GM20431 (cell line): ENCODE data around the gene SOX30.

Experiments used
- in situ Hi-C: fragments of 300-500 bp; cut with MseI, MboI; formaldehyde crosslinking; loops from one replicate; pipeline ENCODE4 v1.15.0; 2020; ENCODE audit warnings: low sequenced_read_pairs; ENCODE audit not compliant: unreplicated experiment

Gene SOX30

DNA sequence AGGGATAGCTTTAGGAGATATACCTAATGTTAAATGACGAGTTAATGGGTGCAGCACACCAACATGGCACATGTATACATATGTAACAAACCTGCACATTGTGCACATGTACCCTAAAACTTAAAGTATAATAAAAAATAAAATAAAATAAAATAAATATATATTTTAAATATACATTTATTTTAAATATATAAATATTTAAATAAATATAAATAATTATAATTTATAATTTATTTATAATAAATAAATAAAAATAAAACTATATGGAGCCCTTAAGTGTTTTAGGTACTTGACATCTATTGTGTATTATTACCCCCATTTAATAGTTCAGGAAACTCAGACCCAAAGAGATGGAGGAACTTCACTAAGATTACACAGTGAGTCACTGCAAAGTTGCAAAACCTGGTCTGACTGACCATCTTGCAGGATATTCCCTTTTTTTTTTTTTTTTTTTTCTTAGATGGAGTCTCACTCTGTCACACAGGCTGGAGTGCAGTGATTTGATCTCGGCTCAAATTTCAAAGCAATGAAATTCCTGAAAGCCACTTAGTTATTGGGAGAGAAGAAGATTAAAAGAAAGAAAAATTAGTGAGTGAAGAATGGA is 13.3 kb upstream of the SOX30 start:
- in situ Hi-C loops: no loop called here

DNA sequence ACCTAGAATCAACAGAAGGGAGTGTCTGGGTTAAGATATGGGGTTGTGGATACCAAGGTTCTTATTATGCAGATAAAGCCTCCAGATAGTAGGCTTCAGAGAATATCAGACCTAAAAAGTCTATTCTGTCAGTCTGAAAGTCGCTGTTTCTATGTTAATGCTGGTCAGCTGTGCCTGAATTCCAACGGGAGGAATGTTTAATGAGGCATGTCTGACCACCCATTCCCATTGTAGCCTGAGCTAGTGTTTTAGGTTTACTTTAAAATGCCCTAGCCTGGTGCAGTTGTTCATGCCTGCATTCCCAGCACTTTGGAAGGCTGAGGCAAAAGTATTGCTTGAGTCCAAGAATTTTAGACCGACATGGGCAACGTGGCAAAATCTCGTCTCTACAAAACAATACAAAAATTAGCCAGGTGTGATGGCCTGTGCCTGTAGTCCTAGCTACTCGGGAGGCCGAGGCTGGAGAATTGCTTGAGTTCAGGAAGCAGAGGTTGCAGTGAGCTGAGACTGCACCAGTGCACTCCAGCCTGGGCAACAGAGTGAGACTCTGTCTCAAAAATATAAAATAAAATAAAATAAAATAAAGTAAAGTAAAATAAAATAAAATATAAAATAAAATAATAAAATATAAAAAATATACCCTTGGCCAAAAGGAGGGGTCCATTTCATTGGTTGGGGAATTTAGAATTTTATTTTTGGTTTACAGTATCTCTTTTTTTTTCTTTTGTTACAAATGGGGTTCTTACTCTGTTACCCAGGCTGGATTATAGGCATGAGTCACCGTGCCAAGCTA is 7.8 kb upstream of the SOX30 start:
- in situ Hi-C loops: no loop called here

DNA sequence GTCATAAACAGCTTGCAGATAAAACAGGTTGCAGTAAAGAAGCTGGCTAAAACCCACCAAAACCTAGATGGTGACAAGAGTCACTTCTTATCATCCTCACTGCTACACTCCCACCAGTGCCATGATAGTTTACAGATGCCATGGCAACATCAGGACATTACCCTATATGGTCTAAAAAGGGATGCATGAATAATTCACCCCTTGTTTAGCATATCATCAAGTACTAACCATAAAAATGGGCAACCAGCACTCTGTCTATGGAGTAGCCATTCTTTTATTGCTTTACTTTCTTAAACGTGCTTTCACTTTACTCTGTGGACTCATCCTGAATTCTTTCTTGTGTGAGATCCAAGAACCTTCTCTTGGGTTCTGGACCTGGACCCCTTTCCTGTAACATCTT is 6.7 kb upstream of the SOX30 start:
- in situ Hi-C loops: no loop called here

DNA sequence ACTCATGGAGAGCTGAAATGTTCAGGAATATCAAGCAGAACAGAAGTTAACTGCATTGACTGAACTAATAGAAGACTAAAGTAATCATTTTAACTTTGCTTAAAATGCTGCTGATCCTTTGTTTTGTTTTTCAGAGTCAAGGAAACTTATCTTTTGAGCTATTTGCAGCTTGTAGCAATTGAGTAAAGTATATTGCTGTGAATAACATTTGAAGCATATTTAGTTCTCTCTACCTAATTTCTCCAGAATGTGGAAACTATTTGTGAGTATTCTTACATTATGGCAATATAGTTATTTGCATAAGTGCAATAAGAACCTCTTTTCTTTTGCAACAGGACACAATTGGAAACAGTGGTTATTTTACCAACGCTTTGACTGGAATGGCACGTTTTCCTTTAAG is 5.3 kb upstream of the SOX30 start:
- in situ Hi-C loops: no loop called here

DNA sequence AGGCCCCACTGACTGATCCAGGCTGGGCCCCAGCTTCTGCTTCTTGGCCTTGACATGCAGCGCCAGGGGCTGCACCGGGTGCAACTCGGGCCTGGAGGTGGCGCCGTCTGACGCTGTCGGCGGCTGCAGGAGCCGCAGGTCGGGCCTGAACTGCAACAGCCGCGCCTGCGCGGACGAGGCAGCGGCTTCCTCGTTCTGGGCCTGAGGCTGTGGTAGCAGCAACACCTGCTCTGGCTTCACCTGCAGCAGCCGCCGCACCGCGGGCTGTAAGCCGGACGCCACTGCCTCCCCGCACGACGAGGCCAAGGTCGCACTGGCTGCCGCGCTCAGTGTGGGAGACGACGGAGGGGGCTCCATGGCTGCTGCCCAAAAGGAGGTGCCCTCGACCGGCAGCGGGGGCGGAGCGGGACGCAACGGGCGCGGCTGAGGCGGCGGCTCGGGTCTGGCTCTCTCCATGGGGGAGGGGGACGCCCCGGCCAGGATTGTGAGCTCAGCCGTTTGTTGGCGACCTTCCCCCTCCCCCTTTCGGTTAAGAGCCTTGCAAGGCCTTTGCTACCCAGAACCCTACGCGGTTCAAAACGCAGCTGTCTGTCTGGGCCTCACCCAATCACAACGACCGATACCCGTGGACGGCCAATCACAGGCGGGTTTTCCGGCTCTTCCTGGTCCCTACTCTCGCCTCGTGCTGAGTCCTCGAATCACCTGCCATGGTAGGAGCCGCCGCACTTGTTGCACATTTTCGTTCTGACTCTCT is 438 bp downstream of the SOX30 start:
- in situ Hi-C loops: no loop called here

DNA sequence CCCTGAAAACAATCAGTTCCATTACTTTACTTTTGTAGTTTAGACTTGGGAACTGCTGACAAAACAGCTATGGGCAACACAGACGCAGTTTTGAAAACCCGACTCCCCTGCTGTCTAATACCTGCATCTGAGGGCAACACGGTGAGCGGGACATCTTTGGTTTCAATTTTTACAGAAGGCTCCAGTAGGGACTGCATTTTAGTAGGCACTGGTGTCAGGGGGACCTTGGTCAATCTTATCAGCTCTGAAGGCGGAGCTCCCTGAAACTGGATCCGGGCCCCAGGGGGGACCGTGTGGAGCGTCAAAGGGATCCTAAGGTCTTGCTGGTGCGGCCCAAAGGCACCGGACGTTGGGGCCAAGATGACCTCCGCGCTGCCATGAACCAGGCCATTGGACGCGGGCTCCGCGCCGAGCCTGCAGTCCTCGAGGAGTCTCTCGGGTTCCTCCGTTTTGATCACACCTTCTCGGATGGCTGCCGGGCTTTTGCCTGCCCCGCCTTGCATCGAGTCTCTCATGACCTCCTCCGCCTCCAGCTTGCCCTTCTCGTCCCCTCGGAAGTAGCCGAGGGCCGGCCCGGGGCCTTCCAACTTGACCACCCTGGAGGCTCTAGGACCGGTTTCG is 1.1 kb downstream of the SOX30 start:
- in situ Hi-C loops: no loop called here

DNA sequence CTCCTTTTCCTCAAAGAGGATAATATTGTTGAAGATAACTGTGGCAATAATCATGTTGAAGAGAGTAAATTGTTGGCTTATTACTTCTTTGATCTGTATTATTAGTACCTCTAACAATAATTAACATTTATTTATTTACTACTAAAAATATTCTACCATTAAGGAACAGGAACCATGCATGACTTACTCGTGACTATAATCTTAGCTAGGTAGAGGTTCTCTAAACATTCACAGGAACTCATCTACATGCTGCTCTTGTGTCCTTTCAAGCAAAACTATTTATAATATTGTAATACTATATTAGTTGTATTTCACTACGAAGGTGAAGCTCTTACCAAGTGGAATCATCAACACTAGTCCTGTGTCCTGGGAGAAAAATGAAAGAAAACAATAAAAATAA is 3.1 kb downstream of the SOX30 start:
- in situ Hi-C loops: no loop called here

DNA sequence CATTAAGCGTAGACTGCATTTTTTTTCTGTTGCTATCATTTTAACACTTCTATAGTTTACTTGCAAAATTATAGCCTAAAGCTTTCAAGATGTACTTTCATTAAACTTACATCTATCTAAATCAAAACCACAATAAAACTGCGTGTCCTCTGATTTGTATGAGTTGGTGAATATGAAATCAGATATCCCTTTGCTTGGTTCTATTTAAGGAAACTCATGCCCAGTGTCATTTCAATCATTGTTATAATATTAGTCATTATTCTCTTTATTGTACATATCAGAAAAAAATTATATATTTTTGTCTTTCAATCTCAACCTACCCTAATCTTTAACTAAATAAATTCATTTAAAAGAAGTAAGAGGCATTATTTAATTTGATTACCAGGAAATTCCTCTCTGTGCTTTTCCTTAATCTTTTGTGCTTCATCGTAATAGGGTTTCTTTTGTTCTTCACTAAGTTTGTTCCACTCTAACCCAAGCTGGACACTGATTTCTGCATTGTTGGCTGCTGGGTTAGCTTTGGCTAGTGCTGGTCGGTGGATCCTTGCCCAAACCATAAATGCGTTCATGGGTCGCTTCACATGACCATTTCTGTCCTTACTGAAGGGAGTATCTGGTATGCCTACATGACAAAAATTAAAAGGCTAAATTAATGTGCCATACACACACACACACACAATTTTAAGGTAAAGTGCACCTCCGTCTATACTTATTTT is 3.8 kb downstream of the SOX30 start:
- in situ Hi-C loops: no loop called here

DNA sequence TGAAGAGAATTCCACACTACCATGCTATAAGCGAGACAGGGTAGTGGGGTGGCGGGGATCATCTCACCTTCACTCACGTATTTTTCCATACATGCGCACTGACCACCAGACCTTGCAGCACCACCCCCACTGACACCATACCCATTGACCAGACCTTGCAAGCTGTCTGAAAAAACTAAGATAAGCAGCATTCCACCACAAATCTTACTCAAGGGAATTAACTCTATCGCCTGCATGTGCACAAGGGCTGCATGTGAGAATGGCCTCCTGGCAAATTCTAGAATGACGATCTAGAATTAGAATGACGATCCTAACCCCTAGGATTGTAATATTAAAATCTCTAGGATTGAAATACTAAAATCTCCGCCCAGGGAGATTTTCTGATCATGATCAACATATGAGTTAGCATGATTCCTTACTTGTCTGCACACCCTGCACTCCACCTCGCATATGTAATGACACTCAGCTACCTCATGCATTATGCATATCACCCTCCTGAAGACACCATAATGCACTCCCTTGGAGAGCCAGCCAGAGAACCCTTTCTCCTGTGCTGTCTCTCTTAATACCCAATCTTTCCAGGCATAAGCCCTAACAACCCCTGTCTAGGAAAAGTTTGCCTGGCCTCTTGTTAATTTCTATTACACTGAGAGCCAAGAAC is 11.7 kb downstream of the SOX30 start:
- in situ Hi-C loops: no loop called here

DNA sequence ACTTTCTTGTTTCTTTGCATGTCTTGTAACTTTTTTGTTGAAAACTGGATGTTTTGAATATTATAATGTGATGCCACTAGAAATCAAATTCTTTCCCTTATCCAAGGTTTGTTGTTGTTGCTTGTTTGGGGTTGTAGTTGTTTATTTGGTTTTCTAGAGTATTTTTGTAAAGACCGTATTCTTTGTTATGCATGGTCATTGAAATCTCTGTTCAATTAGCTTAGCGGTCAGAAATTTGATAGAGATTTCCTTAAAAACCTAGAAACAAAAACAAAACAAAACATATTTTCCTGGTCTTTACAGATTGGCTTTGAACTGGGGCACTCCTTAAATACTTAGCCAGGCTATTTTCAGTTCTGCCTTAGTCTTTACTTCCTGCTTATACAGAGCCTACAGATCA is 21.9 kb downstream of the SOX30 start:
- in situ Hi-C loops: no loop called here

DNA sequence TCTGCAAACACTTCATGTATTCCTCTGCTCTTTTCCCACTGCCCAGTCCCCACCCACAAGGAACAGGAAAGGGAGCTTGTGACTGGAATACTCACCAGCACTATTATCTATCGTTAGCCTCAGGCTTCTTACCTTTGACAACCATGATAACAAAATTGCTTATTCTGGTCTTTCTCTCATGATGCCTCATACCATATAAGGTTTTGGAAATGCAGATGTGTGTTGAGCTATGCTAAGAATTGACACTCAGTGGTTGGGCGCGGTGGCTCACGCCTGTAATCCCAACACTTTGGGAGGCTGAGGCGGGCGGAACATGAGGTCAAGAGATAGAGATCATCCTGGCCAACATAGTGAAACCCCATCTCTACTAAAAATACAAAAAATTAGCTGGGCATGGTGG is 25.4 kb downstream of the SOX30 start:
- in situ Hi-C loops: no loop called here

DNA sequence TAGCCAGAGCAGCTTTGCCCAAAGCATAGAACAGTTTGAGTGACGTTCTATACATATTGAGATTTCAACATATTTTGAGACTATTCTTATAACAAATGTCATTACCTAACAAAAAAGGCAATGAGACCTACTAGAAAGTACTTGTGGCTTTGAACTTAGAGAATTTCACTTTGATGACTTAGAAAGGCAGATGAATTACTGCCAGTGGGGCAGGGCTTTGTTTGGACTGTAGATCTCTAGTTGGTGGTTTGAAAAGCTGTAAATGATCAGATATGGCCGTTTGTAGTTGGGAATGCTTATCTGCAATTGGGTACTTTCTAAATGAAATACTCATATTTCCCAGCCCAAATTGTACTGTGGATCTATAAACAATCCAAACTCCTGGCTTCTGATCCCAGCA is 28.1 kb downstream of the SOX30 start:
- in situ Hi-C loops: no loop called here

DNA sequence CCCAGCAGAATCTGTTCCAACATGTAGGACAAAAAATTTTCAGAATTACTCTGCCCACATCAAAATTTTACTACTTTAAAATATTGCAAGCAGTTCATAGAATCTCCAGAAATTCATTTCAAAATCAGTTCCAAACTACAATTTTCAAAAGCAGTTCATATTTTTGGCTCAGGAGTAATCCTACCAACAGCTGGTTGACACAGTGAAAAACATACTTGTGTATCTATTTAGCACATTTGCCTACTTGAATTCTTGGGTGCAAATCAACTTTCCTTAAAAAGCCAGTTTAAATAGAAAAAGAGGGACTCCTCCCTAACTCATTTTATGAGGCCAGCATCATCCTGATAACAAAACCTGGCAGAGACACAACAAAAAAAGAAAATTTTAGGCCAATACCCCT is 31.5 kb downstream of the SOX30 start:
- in situ Hi-C loops: no loop called here

DNA sequence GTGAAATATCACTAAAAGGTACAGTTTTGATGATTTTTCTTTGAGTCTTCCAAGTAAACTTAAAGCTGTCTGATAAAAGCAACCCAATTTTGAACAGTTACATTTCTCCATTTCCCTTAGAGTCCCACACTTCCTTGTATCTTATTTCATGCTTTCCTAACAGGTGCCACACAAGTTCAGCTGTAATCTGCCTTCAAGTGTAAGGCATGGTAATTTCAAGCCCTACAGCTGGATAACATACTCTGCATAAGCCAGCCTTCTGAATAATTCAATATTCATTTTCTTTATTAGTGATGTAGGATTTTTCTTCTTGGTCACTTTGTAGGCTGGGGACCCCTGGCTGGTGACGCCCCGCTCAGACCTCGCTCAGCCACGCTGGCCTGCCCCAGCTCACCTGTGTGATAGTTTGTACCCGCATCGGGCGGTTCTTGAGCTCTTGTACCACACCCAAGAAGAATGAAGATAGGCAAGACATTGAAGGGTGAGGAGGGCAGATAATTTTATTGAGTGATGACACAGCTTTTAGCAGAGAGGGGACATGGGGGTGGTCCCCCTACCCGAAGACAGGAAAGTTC is 34.0 kb downstream of the SOX30 start:
- in situ Hi-C loops: no loop called here

DNA sequence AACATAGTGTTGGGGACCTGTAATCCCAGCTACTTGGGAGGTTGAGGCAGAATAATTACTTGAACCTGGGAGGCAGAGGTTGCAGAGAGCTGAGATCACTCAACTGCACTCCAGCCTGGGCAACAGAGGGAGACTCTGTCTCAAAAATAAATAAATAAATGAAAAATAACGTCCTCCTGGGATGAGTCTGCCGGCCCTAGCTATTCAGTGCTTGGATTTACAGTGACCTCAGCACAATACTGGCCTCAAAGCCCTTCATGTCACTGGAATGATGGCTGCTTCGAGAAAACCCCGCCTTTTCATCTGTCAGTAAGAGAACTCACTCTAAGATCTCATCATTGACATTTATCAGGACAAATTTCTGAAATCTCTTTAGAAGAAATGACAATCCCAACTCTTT is 35.5 kb downstream of the SOX30 start:
- in situ Hi-C loops: no loop called here

DNA sequence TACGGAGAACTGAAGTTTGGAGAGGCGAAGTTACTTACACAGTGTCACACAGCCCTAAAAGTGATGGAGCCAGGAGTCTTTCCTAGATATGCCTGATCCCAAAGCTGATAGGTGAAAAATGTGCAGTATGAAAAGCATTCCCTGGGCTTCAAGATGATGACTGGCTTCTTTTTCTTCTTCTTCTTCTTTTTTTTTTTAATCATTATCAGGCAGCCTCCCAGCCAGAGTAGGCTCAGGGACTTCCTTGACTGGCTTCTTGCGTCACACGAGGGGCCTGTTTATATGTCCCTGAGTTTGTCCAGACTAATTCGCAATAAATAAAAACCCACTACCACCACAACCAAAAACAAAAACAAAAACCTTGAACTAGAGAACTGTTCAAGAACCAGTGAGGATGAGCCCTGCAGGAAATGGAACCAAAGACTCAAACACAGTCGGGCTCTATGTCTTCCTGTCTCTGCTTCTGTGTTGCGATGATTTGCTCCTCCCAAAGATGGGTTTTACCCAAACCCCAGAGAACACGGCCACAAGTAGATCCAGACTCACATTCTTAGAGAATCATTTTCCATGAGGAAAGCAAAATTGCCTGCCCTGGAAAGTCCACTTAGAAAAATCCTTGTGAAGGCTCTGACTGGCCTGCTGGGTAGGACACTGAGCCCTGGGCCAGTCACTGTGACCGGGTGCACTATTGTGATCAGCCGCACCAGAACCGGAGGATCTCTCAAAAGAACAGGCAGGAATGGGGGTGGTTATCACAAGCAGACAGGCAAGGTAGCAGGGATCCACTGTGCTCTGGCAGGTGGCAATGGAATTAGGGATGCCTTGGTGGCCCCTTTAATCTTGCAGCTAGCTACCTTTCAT is 38.6 kb downstream of the SOX30 start:
- in situ Hi-C loops: no loop called here

DNA sequence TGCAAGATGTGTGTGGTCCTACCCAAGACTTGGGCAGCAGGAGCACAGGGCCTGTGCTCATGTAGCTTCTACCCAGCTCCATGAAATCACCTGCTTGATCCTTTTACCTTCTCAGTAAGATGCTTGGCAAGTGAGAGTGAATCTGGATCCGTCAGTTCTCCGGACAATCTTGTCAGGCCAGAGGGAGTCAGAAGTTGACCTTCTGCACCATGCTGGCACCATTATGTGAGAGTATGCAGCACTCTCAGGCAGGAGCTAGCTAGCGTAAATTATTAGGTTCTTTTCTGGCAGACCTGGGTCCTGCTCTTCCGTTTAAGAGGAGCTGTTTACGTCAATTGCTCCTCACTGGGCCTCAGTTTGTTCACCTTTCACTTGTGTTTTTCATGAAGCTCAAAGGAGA is 39.7 kb downstream of the SOX30 start:
- in situ Hi-C loops: no loop called here
